RWPE2 (cell line): Measurements from ENCODE around the gene PCNX4.

Experiments
- ATAC-seq: fragments of 200-7000 bp; cut with Tn5 transposase; 3 replicates; pipeline ENCODE4 v1.9.1; 2021; ENCODE audit warnings: low read depth
- DNase-seq: peaks from one replicate; pipeline ENCODE4 v3.0.0-alpha.2; 2020; ENCODE audit warnings: low spot score
- H3K27ac ChIP-seq: fragments of 450-650 bp; 2 replicates; pipeline ENCODE4 v1.5.1; 2017; ENCODE audit warnings: mild to moderate bottlenecking; ENCODE audit not compliant: poor library complexity, severe bottlenecking
- H3K27me3 ChIP-seq: fragments of 250-450 bp; sonication (Bioruptor Pico); 2 replicates; pipeline ENCODE4 v1.5.1; 2021; ENCODE audit warnings: mild to moderate bottlenecking, moderate library complexity; ENCODE audit not compliant: insufficient read depth, poor library complexity, severe bottlenecking
- H3K36me3 ChIP-seq: fragments of 250-450 bp; sonication (Bioruptor Pico); 2 replicates; pipeline ENCODE4 v1.5.1; 2020; ENCODE audit warnings: low read depth, mild to moderate bottlenecking, moderate library complexity
- H3K4me1 ChIP-seq: fragments of 250-450 bp; sonication (Bioruptor Pico); 2 replicates; pipeline ENCODE4 v1.5.1; 2021; ENCODE audit warnings: mild to moderate bottlenecking, moderate library complexity; ENCODE audit not compliant: insufficient read depth, poor library complexity, severe bottlenecking
- H3K4me3 ChIP-seq: fragments of 250-450 bp; sonication (Bioruptor Pico); 2 replicates; pipeline ENCODE4 v1.5.1; 2021; ENCODE audit warnings: mild to moderate bottlenecking, moderate library complexity; ENCODE audit not compliant: severe bottlenecking
- H3K9me3 ChIP-seq: fragments of 250-450 bp; sonication (Bioruptor Pico); 2 replicates; pipeline ENCODE4 v1.5.1; 2021; ENCODE audit warnings: mild to moderate bottlenecking, moderate library complexity; ENCODE audit not compliant: severe bottlenecking
- TF ChIP-seq, protein P1 (sequence below): fragments of 450-650 bp; IDR thresholded peaks from one replicate; pipeline ENCODE4 v1.5.1; 2017; ENCODE audit warnings: mild to moderate bottlenecking, moderate library complexity; ENCODE audit not compliant: poor library complexity, severe bottlenecking

The PCNX4 gene

DNA sequence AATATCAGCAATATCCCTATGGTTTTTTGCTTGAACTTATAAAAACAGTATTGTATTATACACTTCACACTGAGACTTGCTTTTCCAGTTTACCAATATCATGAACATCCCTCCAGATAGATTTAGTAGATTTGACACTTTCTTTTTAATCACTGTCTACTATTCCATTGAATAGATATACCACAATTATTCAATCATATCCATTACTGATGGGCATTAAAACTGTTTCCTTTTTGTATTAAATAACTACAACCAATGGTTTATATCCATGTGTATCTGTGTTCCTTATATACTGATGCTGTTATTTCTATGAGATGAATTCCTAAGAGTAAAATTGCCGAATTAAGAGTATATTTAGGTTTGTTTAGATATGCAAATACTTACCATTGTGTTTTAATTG, 86.4 kb downstream of the PCNX4 start:
- H3K4me1 ChIP-seq, result peaks cover 32% of the 10 kb centered on the region
- no peaks in the 10 kb centered on the region for H3K27me3 ChIP-seq
- H3K4me3 ChIP-seq, result no peak overlapping the region
- H3K27ac ChIP-seq, result no peak overlapping the region
- DNase-seq (no peak), ATAC-seq (no peak)
- peaks cover 5% of the 10 kb centered on the region for H3K9me3 ChIP-seq
- TF ChIP-seq, protein P1, sequence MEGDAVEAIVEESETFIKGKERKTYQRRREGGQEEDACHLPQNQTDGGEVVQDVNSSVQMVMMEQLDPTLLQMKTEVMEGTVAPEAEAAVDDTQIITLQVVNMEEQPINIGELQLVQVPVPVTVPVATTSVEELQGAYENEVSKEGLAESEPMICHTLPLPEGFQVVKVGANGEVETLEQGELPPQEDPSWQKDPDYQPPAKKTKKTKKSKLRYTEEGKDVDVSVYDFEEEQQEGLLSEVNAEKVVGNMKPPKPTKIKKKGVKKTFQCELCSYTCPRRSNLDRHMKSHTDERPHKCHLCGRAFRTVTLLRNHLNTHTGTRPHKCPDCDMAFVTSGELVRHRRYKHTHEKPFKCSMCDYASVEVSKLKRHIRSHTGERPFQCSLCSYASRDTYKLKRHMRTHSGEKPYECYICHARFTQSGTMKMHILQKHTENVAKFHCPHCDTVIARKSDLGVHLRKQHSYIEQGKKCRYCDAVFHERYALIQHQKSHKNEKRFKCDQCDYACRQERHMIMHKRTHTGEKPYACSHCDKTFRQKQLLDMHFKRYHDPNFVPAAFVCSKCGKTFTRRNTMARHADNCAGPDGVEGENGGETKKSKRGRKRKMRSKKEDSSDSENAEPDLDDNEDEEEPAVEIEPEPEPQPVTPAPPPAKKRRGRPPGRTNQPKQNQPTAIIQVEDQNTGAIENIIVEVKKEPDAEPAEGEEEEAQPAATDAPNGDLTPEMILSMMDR, result no peak
- H3K36me3 ChIP-seq, result no peaks in the 10 kb centered on the region

DNA sequence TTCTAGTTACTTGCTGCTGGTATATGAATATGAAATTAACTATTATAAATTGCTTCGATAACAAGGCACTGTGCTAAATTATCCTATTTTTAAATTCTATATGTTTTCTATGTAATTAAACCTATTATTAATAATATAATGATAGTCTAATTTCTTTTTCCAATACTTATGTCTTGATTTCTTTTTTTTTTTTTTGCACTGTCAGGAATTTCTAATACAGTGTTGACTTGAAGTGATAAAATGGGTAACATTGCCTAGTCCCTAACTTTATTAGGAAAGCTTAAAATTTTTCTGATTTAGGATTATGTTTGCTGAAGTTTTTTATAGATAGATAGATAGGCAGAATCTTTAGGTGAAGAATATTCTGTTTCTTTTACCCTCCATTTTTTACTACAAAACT, 87.1 kb downstream of the PCNX4 start:
- peak overlapping the region; percentile 77 for H3K27ac ChIP-seq
- H3K4me3 ChIP-seq, result no peak overlapping the region
- H3K36me3 ChIP-seq, result no peaks in the 10 kb centered on the region
- H3K27me3 ChIP-seq, result no peaks in the 10 kb centered on the region
- ATAC-seq, result no peak
- peaks cover 5% of the 10 kb centered on the region for H3K9me3 ChIP-seq
- TF ChIP-seq, protein P1, result no peak
- no peak for DNase-seq
- peaks cover 33% of the 10 kb centered on the region for H3K4me1 ChIP-seq

DNA sequence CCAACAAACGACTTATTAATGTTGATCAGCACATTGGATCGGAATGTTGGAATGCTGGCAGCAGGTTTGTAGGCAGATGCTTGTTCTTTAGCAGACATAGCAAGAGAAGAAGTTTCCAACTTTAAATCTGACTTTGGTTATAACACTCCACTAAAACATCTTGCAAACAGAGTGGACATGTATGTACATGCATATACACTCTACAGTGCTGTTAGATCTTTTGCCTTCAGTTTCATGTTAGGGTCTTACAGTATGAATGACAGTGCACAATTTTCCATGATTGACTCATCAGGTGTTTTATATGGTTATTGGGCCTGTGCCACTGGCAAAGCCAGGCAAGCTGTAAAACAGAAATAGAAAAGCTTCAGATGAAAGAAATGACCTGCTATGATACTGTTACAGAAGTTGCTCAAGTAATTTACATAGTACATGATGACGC, 87.7 kb downstream of the PCNX4 start:
- Histone ChIP-seq H3K4me3 (no peak overlapping the region), H3K36me3 (no peaks in the 10 kb centered on the region), H3K4me1 (peaks cover 36% of the 10 kb centered on the region), H3K27ac (peak overlapping the region; percentile 77), H3K27me3 (no peaks in the 10 kb centered on the region), H3K9me3 (peaks cover 5% of the 10 kb centered on the region)
- peak; percentile 81 for ATAC-seq
- no peak for DNase-seq
- TF ChIP-seq, protein P1, result no peak

DNA sequence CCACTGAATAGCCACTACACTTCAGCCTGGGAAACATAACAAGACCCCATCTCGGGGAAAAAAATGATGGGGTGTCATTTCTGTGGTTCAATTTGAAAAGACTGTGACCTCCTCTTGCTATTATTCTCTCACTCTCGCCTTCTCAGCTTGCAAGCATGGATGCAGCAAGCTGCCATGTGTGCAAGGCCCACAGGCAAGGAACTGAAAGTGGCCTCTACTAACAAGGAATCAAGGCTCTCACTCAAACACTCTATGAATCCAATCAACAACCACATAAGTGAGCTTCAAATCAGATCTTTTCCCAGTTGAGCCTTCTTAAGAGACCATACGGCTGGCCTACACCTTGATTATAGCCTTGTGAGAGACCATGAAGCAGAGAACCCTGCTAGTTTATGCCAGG, 91.4 kb downstream of the PCNX4 start:
- no peak overlapping the region for H3K4me3 ChIP-seq
- DNase-seq (no peak), ATAC-seq (no peak)
- peaks cover 23% of the 10 kb centered on the region for H3K4me1 ChIP-seq
- H3K27me3 ChIP-seq, result no peaks in the 10 kb centered on the region
- TF ChIP-seq, protein P1, result no peak
- H3K9me3 ChIP-seq, result peaks cover 3% of the 10 kb centered on the region
- no peak overlapping the region for H3K27ac ChIP-seq
- no peaks in the 10 kb centered on the region for H3K36me3 ChIP-seq

DNA sequence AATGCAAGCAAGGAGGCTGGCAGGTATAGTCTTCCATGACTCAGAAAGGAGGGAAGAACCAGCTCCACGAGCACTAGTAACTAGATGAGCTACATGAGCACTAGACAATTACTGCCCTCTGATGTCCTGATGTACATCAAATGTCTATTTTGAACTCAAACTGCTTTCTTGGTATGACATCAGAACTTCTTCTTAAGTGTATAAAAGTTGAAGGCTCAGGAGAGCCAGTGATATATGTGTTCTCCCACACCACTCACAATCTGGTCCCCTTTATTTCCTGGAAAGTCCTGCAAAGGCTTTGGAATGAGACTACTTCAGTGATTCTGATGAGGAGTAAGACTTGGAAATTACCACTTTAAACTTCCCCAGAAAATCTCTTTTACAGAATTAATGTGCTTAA, 92.0 kb downstream of the PCNX4 start:
- no peak overlapping the region for H3K27ac ChIP-seq
- DNase-seq, result no peak
- H3K4me1 ChIP-seq, result peaks cover 21% of the 10 kb centered on the region
- peak overlapping the region; percentile 15 for H3K4me3 ChIP-seq
- TF ChIP-seq, protein P1, result no peak
- no peaks in the 10 kb centered on the region for H3K36me3 ChIP-seq
- no peaks in the 10 kb centered on the region for H3K9me3 ChIP-seq
- ATAC-seq, result peak; percentile 68
- H3K27me3 ChIP-seq, result no peaks in the 10 kb centered on the region
